Stimulated activated naive CD8-positive, alpha-beta T cell treated with anti-CD3 and anti-CD28 coated beads, Interleukin-15, Interleukin-2, amounts not matched to agents 100 ng/mL and 50 ng/mL, for 24 hours (primary cell): ENCODE data around the gene GRAMD4.
A peak's percentile ranks its signal among the peaks of the same experiment; 100 is the strongest.

Experiments
- H3K27ac Mint-ChIP-seq: one replicate; pipeline ENCODE4 v1.8.0; 2021; ENCODE audit warnings: mild to moderate bottlenecking, mixed read lengths
- H3K27me3 Mint-ChIP-seq: one replicate; pipeline ENCODE4 v1.8.0; 2021; ENCODE audit warnings: mixed read lengths
- H3K36me3 Mint-ChIP-seq: one replicate; pipeline ENCODE4 v1.8.0; 2021; ENCODE audit warnings: low read depth, mixed read lengths
- H3K4me1 Mint-ChIP-seq: one replicate; pipeline ENCODE4 v1.8.0; 2021; ENCODE audit warnings: low read depth, mixed read lengths
- H3K4me3 Mint-ChIP-seq: one replicate; pipeline ENCODE4 v1.8.0; 2021; ENCODE audit warnings: mild to moderate bottlenecking, mixed read lengths
- H3K9me3 Mint-ChIP-seq: one replicate; pipeline ENCODE4 v1.8.0; 2021; ENCODE audit warnings: mixed read lengths

Gene GRAMD4

GRCh38 chr22:46619830-46620501, at the start of gene GRAMD4:
Gene GRAMD4, plus strand, starts transcription at chr22:46620386. Its CDS starts 6,414 bp downstream, at chr22:46626800.
- Mint-ChIP-seq H3K27ac (no peak within 1 kb of the TSS), H3K36me3 (no peaks in the 10 kb centered on the region), H3K27me3 (no peaks in the 10 kb centered on the region), H3K4me3 (no peak within 1 kb of the TSS), H3K9me3 (no peaks in the 10 kb centered on the region), H3K4me1 (peaks cover 7% of the 10 kb centered on the region)

GRCh38 chr22:46571642-46572250, 48.4 kb upstream of the GRAMD4 start:
- H3K9me3 Mint-ChIP-seq, result peaks cover 15% of the 10 kb centered on the region
- H3K4me3 Mint-ChIP-seq, result no peak overlapping the region
- H3K4me1 Mint-ChIP-seq, result peaks cover 9% of the 10 kb centered on the region
- no peak overlapping the region for H3K27ac Mint-ChIP-seq
- no peaks in the 10 kb centered on the region for H3K27me3 Mint-ChIP-seq
- H3K36me3 Mint-ChIP-seq, result no peaks in the 10 kb centered on the region

- Mint-ChIP-seq H3K27ac (no peak overlapping the region), H3K9me3 (peaks cover 15% of the 10 kb centered on the region), H3K27me3 (no peaks in the 10 kb centered on the region), H3K4me1 (peaks cover 14% of the 10 kb centered on the region), H3K4me3 (no peak overlapping the region), H3K36me3 (no peaks in the 10 kb centered on the region)
These were observed 47.0 kb upstream of the GRAMD4 start for GRCh38 chr22:46572911-46573780.

GRCh38 chr22:46573781-46574437, 46.3 kb upstream of the GRAMD4 start:
- Mint-ChIP-seq H3K27me3 (no peaks in the 10 kb centered on the region), H3K36me3 (no peaks in the 10 kb centered on the region), H3K4me1 (peaks cover 22% of the 10 kb centered on the region), H3K9me3 (peaks cover 15% of the 10 kb centered on the region), H3K27ac (no peak overlapping the region), H3K4me3 (no peak overlapping the region)

GRCh38 chr22:46574438-46574992, 45.7 kb upstream of the GRAMD4 start:
- no peak overlapping the region for H3K4me3 Mint-ChIP-seq
- H3K27ac Mint-ChIP-seq, result no peak overlapping the region
- no peaks in the 10 kb centered on the region for H3K36me3 Mint-ChIP-seq
- peaks cover 15% of the 10 kb centered on the region for H3K9me3 Mint-ChIP-seq
- peaks cover 28% of the 10 kb centered on the region for H3K4me1 Mint-ChIP-seq
- H3K27me3 Mint-ChIP-seq, result no peaks in the 10 kb centered on the region

- Mint-ChIP-seq H3K4me3 (peak overlapping the region; percentile 57), H3K9me3 (peaks cover 15% of the 10 kb centered on the region), H3K27ac (peak overlapping the region; percentile 71), H3K27me3 (no peaks in the 10 kb centered on the region), H3K36me3 (no peaks in the 10 kb centered on the region), H3K4me1 (peaks cover 33% of the 10 kb centered on the region)
These were observed 44.9 kb upstream of the GRAMD4 start for GRCh38 chr22:46574993-46575910.

- peaks cover 13% of the 10 kb centered on the region for H3K9me3 Mint-ChIP-seq
- H3K27me3 Mint-ChIP-seq, result no peaks in the 10 kb centered on the region
- H3K4me1 Mint-ChIP-seq, result peaks cover 37% of the 10 kb centered on the region
- peak overlapping the region; percentile 57 for H3K4me3 Mint-ChIP-seq
- H3K36me3 Mint-ChIP-seq, result no peaks in the 10 kb centered on the region
- peak overlapping the region; percentile 76 for H3K27ac Mint-ChIP-seq
These were observed 44.2 kb upstream of the GRAMD4 start for GRCh38 chr22:46575911-46576555.

GRCh38 chr22:46576556-46577367, 43.4 kb upstream of the GRAMD4 start:
- H3K4me3 Mint-ChIP-seq, result peak overlapping the region; percentile 57
- no peak overlapping the region for H3K27ac Mint-ChIP-seq
- H3K4me1 Mint-ChIP-seq, result peaks cover 44% of the 10 kb centered on the region
- H3K36me3 Mint-ChIP-seq, result no peaks in the 10 kb centered on the region
- no peaks in the 10 kb centered on the region for H3K27me3 Mint-ChIP-seq
- peaks cover 6% of the 10 kb centered on the region for H3K9me3 Mint-ChIP-seq

GRCh38 chr22:46577368-46578249, 42.6 kb upstream of the GRAMD4 start:
- Mint-ChIP-seq H3K4me1 (peaks cover 48% of the 10 kb centered on the region), H3K4me3 (peak overlapping the region; percentile 90), H3K9me3 (no peaks in the 10 kb centered on the region), H3K27ac (peak overlapping the region; percentile 86), H3K27me3 (no peaks in the 10 kb centered on the region), H3K36me3 (no peaks in the 10 kb centered on the region)

- Mint-ChIP-seq H3K9me3 (no peaks in the 10 kb centered on the region), H3K27me3 (no peaks in the 10 kb centered on the region), H3K27ac (peak overlapping the region; percentile 55), H3K4me1 (peaks cover 51% of the 10 kb centered on the region), H3K4me3 (peak overlapping the region; percentile 90), H3K36me3 (no peaks in the 10 kb centered on the region)
These were observed 41.8 kb upstream of the GRAMD4 start for GRCh38 chr22:46578251-46578823.

- Mint-ChIP-seq H3K27me3 (no peaks in the 10 kb centered on the region), H3K4me1 (peaks cover 53% of the 10 kb centered on the region), H3K4me3 (peak overlapping the region; percentile 90), H3K9me3 (no peaks in the 10 kb centered on the region), H3K27ac (peak overlapping the region; percentile 68), H3K36me3 (no peaks in the 10 kb centered on the region)
These were observed 41.2 kb upstream of the GRAMD4 start for GRCh38 chr22:46578824-46579561.
